Measurements from ENCODE around the gene NRG2. TPM values are rescaled to one million over a fixed set of nuclear protein-coding genes. Genes with fewer than 3 reads are reported as not detected.
A peak's percentile ranks its signal among the peaks of the same experiment; 100 is the strongest.

The NRG2 gene
- total RNA-seq, 5 donors from 2014 or later (not counting 1 experiment from before 2014, with no cell fraction given), result 0.12 to 0.15 (median 0.12) TPM; not detected in 1

DNA sequence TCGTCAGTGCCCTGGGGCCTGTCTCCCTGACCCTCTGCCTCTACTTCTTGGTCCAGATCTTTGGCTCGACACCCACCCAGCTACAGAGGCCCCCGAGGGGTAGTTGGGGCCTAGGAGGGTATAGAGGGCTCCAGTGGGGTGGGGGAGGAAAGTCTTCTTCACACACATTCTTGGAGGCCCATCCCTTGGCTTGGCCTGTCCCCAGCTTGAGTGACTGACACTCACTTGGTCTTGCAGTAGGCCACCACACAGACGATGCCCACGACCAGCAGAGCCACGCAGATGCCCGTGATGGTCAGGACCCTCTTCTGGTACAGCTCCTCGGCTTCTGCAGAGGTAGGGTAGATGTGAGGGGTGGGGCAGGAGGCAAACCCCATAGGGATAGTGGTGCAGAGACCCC lies 187.6 kb downstream of the NRG2 start:
- DNase-seq, result no peak
- H3K9me3 Mint-ChIP-seq, result no peaks in the 10 kb centered on the region
- ChIA-PET POLR2A (no interaction called here), CTCF (no interaction called here)
- H3K27me3 Mint-ChIP-seq, result peaks cover 0 to 6% of the 10 kb centered on the region in 2 donors
- Histone ChIP-seq H3K36me3 (ENCODE audit: control insufficient read depth in 2 of 2, extremely low read depth in 1 of 2, insufficient read depth in 1 of 2, low read length in 1 of 2) (no peaks in the 10 kb centered on the region), H3K4me3 (ENCODE audit: control insufficient read depth in 1 of 2, extremely low read depth in 1 of 2, low read length in 1 of 2) (no peak overlapping the region), H3K27me3 (replicated peaks in 1 of 2; ENCODE audit: control insufficient read depth in 2 of 2, extremely low read depth in 1 of 2, insufficient read depth in 2 of 2, low read length in 1 of 2) (peaks cover 0 to 21% of the 10 kb centered on the region in 2 experiments), H3K9me3 (no peaks in the 10 kb centered on the region), H3K27ac (ENCODE audit: low read length) (no peak overlapping the region), H3K4me1 (ENCODE audit: control insufficient read depth in 1 of 2, extremely low read depth in 1 of 2, insufficient read depth in 2 of 2, low read length in 2 of 2) (no peaks in the 10 kb centered on the region)
- H3K27ac Mint-ChIP-seq, result no peak overlapping the region
- no CpG with 5 or more reads among the region's 8 CpGs for WGBS (ENCODE audit: insufficient coverage)
- H3K36me3 Mint-ChIP-seq, result no peaks in the 10 kb centered on the region
- no peaks in the 10 kb centered on the region for H3K4me1 Mint-ChIP-seq
- no peak overlapping the region for H3K4me3 Mint-ChIP-seq
- ATAC-seq (replicated peaks in 1 of 4), result no peak

- 83% methylated on average over 5 of the region's 5 CpGs for WGBS (ENCODE audit: insufficient coverage)
- CTCF ChIA-PET, result no interaction called here
- H3K9me3 Mint-ChIP-seq, result no peaks in the 10 kb centered on the region
- Histone ChIP-seq H3K36me3 (ENCODE audit: control insufficient read depth in 2 of 2, extremely low read depth in 1 of 2, insufficient read depth in 1 of 2, low read length in 1 of 2) (no peaks in the 10 kb centered on the region), H3K4me3 (ENCODE audit: control insufficient read depth in 1 of 2, extremely low read depth in 1 of 2, low read length in 1 of 2) (no peak overlapping the region), H3K4me1 (ENCODE audit: control insufficient read depth in 1 of 2, extremely low read depth in 1 of 2, insufficient read depth in 2 of 2, low read length in 2 of 2) (no peaks in the 10 kb centered on the region), H3K9me3 (no peaks in the 10 kb centered on the region), H3K27ac (ENCODE audit: low read length) (no peak overlapping the region), H3K27me3 (replicated peaks in 1 of 2; ENCODE audit: control insufficient read depth in 2 of 2, extremely low read depth in 1 of 2, insufficient read depth in 2 of 2, low read length in 1 of 2) (peaks cover 0 to 17% of the 10 kb centered on the region in 2 experiments)
- H3K27ac Mint-ChIP-seq, result no peak overlapping the region
- H3K27me3 Mint-ChIP-seq, result peaks cover 0 to 6% of the 10 kb centered on the region in 2 donors
- H3K4me1 Mint-ChIP-seq, result peaks cover 0 to under 1% (median 0%) of the 10 kb centered on the region in 3 donors
- no peak overlapping the region for H3K4me3 Mint-ChIP-seq
- DNase-seq (no peak), ATAC-seq (replicated peaks in 1 of 4) (no peak)
- no peaks in the 10 kb centered on the region for H3K36me3 Mint-ChIP-seq
- POLR2A ChIA-PET, result no interaction called here
Observed at GRCh38 chr5:139854953-139855352, 188.1 kb downstream of the NRG2 start.

GRCh38 chr5:139854029-139854605 lies 189.0 kb downstream of the NRG2 start:
- Histone ChIP-seq H3K4me1 (ENCODE audit: control insufficient read depth in 1 of 2, extremely low read depth in 1 of 2, insufficient read depth in 2 of 2, low read length in 2 of 2) (peaks cover 0 to under 1% of the 10 kb centered on the region in 2 experiments), H3K4me3 (ENCODE audit: control insufficient read depth in 1 of 2, extremely low read depth in 1 of 2, low read length in 1 of 2) (no peak overlapping the region), H3K9me3 (no peaks in the 10 kb centered on the region), H3K27me3 (replicated peaks in 1 of 2; ENCODE audit: control insufficient read depth in 2 of 2, extremely low read depth in 1 of 2, insufficient read depth in 2 of 2, low read length in 1 of 2) (peaks cover 0 to 9% of the 10 kb centered on the region in 2 experiments), H3K36me3 (ENCODE audit: control insufficient read depth in 2 of 2, extremely low read depth in 1 of 2, insufficient read depth in 1 of 2, low read length in 1 of 2) (no peaks in the 10 kb centered on the region), H3K27ac (ENCODE audit: low read length) (no peak overlapping the region)
- Mint-ChIP-seq H3K9me3 (no peaks in the 10 kb centered on the region), H3K4me3 (no peak overlapping the region), H3K36me3 (no peaks in the 10 kb centered on the region), H3K4me1 (peaks cover 0 to 9% (median 5%) of the 10 kb centered on the region in 3 donors), H3K27me3 (peaks cover 0 to 2% of the 10 kb centered on the region in 2 donors), H3K27ac (no peak overlapping the region)
- DNase-seq (no peak), ATAC-seq (replicated peaks in 1 of 4) (no peak)
- CTCF ChIA-PET, result interaction anchor here in 1 of 2 donors (0.5 kb wide), 1 partner anchor 217 kb away, joined by 3 read pairs; no protein-coding TSS in a partner anchor
- WGBS (ENCODE audit: insufficient coverage), result 91% methylated on average over 6 of the region's 7 CpGs
- POLR2A ChIA-PET, result no interaction called here

- H3K4me1 Mint-ChIP-seq, result peaks cover 3 to 14% (median 9%) of the 10 kb centered on the region in 3 donors
- no peak overlapping the region for H3K27ac Mint-ChIP-seq
- 94% methylated on average over 2 of the region's 8 CpGs for WGBS (ENCODE audit: insufficient coverage)
- H3K4me1 ChIP-seq (ENCODE audit: control insufficient read depth in 1 of 2, extremely low read depth in 1 of 2, insufficient read depth in 2 of 2, low read length in 2 of 2), result peaks cover 0 to 6% of the 10 kb centered on the region in 2 experiments
- H3K36me3 ChIP-seq (ENCODE audit: control insufficient read depth in 2 of 2, extremely low read depth in 1 of 2, insufficient read depth in 1 of 2, low read length in 1 of 2), result no peaks in the 10 kb centered on the region
- H3K9me3 Mint-ChIP-seq, result no peaks in the 10 kb centered on the region
- DNase-seq (no peak), ATAC-seq (replicated peaks in 1 of 4) (no peak)
- H3K27me3 Mint-ChIP-seq, result no peaks in the 10 kb centered on the region
- no peaks in the 10 kb centered on the region for H3K36me3 Mint-ChIP-seq
- H3K27me3 ChIP-seq (replicated peaks in 1 of 2; ENCODE audit: control insufficient read depth in 2 of 2, extremely low read depth in 1 of 2, insufficient read depth in 2 of 2, low read length in 1 of 2), result peaks cover 0 to 2% of the 10 kb centered on the region in 2 experiments
- no peak overlapping the region for H3K27ac ChIP-seq (ENCODE audit: low read length)
- no peak overlapping the region for H3K4me3 ChIP-seq (ENCODE audit: control insufficient read depth in 1 of 2, extremely low read depth in 1 of 2, low read length in 1 of 2)
- ChIA-PET CTCF (interaction anchor here in 1 of 2 donors (0.7 kb wide), 1 partner anchor 66 kb away, joined by 4 read pairs; no protein-coding TSS in a partner anchor), POLR2A (no interaction called here)
- H3K9me3 ChIP-seq, result no peaks in the 10 kb centered on the region
- H3K4me3 Mint-ChIP-seq, result no peak overlapping the region
Observed at GRCh38 chr5:139852696-139853095, 190.4 kb downstream of the NRG2 start.

DNA sequence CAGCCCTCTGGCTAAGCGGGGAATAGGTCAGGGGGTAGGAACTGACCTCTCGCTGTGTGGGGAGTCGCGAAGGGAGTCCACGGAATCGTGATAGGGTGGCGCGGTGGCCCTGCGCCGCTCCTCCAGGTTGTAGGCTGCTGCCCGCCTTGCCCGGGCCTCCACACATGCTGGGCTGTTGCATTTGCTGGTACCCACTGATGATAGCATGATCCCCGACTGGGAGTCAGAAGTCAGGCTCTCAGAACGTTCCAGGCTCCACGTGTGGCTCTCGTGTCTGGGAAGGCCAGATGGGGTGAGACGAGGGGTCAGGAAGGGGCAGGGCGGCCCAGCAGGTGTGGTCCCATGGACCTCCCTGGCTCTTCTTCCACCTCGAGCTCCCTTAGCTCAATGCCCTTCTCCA lies 191.5 kb downstream of the NRG2 start:
- H3K27me3 ChIP-seq (replicated peaks in 1 of 2; ENCODE audit: control insufficient read depth in 2 of 2, extremely low read depth in 1 of 2, insufficient read depth in 2 of 2, low read length in 1 of 2), result peaks cover 2 to 6% of the 10 kb centered on the region in 2 experiments
- no peak overlapping the region for H3K27ac Mint-ChIP-seq
- WGBS (ENCODE audit: insufficient coverage), result 93% methylated on average over 12 of the region's 19 CpGs

DNA sequence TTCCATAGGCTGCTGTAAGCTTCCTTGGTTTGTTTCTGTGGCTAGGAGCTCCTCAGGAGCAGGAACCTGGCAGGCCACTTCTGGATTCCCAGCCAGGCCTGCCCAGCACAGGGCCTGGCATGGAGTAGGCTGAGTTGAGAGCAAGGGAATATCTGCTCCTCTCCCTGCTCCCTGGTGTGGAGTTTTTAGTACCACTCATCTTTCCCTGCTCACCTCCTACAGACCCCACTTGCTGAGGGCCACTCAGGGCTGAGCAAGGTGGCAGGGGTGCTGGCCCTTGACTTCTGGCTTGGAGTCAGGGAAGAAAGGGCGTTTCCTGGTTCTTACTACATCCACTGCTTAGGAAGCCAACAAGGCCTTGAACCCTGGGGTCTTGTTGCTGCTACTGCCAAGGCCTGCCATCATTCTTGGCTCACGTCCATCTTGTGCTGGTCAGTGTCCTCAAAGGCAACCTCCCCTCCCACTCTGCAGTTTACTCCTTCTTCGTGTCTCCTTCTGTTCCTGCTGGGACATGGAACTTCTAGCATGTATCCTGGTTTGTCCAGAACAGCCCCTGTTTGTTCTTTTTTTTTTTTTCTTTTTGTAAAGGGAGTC lies 192.6 kb downstream of the NRG2 start:
- Mint-ChIP-seq H3K4me1 (peaks cover 6 to 20% (median 13%) of the 10 kb centered on the region in 3 donors), H3K36me3 (no peaks in the 10 kb centered on the region), H3K9me3 (no peaks in the 10 kb centered on the region), H3K27ac (no peak overlapping the region), H3K27me3 (peaks cover 4 to 6% of the 10 kb centered on the region in 2 donors), H3K4me3 (peak overlapping the region in 2 of 3 donors; percentile 55 to 82)
- ChIA-PET POLR2A (no interaction called here), CTCF (interaction anchor here (0.5 to 0.7 kb wide), 2 partner anchors 63 to 445 kb away, joined by 3 read pairs; no protein-coding TSS in a partner anchor)
- 69% methylated on average over 1 of the region's 3 CpGs for WGBS (ENCODE audit: insufficient coverage)
- Histone ChIP-seq H3K4me3 (ENCODE audit: control insufficient read depth in 1 of 2, extremely low read depth in 1 of 2, low read length in 1 of 2) (no peak overlapping the region), H3K36me3 (ENCODE audit: control insufficient read depth in 2 of 2, extremely low read depth in 1 of 2, insufficient read depth in 1 of 2, low read length in 1 of 2) (no peaks in the 10 kb centered on the region), H3K27ac (ENCODE audit: low read length) (no peak overlapping the region), H3K9me3 (no peaks in the 10 kb centered on the region), H3K27me3 (replicated peaks in 1 of 2; ENCODE audit: control insufficient read depth in 2 of 2, extremely low read depth in 1 of 2, insufficient read depth in 2 of 2, low read length in 1 of 2) (peaks cover 2 to 16% of the 10 kb centered on the region in 2 experiments), H3K4me1 (ENCODE audit: control insufficient read depth in 1 of 2, extremely low read depth in 1 of 2, insufficient read depth in 2 of 2, low read length in 2 of 2) (peaks cover 0 to 13% of the 10 kb centered on the region in 2 experiments)
- ATAC-seq (replicated peaks in 1 of 4) (no peak), DNase-seq (no peak)

More for the DNA sequence above, 191.5 kb downstream of the NRG2 start:
- Histone ChIP-seq H3K27ac (ENCODE audit: low read length) (no peak overlapping the region), H3K9me3 (no peaks in the 10 kb centered on the region), H3K4me3 (ENCODE audit: control insufficient read depth in 1 of 2, extremely low read depth in 1 of 2, low read length in 1 of 2) (no peak overlapping the region), H3K4me1 (ENCODE audit: control insufficient read depth in 1 of 2, extremely low read depth in 1 of 2, insufficient read depth in 2 of 2, low read length in 2 of 2) (peaks cover 0 to 13% of the 10 kb centered on the region in 2 experiments), H3K36me3 (ENCODE audit: control insufficient read depth in 2 of 2, extremely low read depth in 1 of 2, insufficient read depth in 1 of 2, low read length in 1 of 2) (no peaks in the 10 kb centered on the region)
- ATAC-seq (replicated peaks in 1 of 4), result no peak
- peaks cover 2 to 4% of the 10 kb centered on the region in 2 donors for H3K27me3 Mint-ChIP-seq
- no peaks in the 10 kb centered on the region for H3K9me3 Mint-ChIP-seq
- peaks cover 6 to 20% (median 13%) of the 10 kb centered on the region in 3 donors for H3K4me1 Mint-ChIP-seq
- H3K4me3 Mint-ChIP-seq, result no peak overlapping the region
- POLR2A ChIA-PET, result no interaction called here
- no peak for DNase-seq
- no peaks in the 10 kb centered on the region for H3K36me3 Mint-ChIP-seq
- CTCF ChIA-PET, result no interaction called here
